A549 (cell line): ENCODE measurements around the gene CERS2.

Source experiments
- CHD4 ChIP-seq: fragments of 200-600 bp; sonication (generic); IDR thresholded peaks from 2 replicates; pipeline ENCODE4 v1.6.1; 2016; ENCODE audit warnings: antibody characterized with exemption, mild to moderate bottlenecking, borderline replicate concordance
- EP300 ChIP-seq, 2 experiments: fragments of >200 bp; sonication (Bioruptor Twin); formaldehyde crosslinking; IDR thresholded peaks; 2 replicates in 1 of 2; 3 replicates in 1 of 2; pipeline ENCODE4 v1.6.1; 2016 to 2017
- POLR2A ChIP-seq: IDR thresholded peaks from 2 replicates; pipeline ENCODE4 v1.6.1; 2012; ENCODE audit warnings: mild to moderate bottlenecking, low read length
- RCOR1 ChIP-seq: fragments of 150-350 bp; IDR thresholded peaks from 2 replicates; pipeline ENCODE4 v1.6.1; 2014; ENCODE audit warnings: antibody characterized with exemption, low read length, low read depth
- TF ChIP-seq, protein P1 (sequence below): fragments of >200 bp; sonication (Bioruptor Twin); formaldehyde crosslinking; IDR thresholded peaks from 3 replicates; pipeline ENCODE4 v1.5.1; 2016
- TF ChIP-seq, protein P2 (sequence below): fragments of 200-600 bp; sonication (generic); IDR thresholded peaks from 2 replicates; pipeline ENCODE4 v1.6.1; 2016; ENCODE audit warnings: antibody characterized with exemption, mild to moderate bottlenecking, moderate library complexity
- TF ChIP-seq, protein P3 (sequence below): fragments of 450-650 bp; IDR thresholded peaks from 2 replicates; pipeline ENCODE4 v1.6.1; 2014; ENCODE audit warnings: antibody characterized with exemption

DNA sequence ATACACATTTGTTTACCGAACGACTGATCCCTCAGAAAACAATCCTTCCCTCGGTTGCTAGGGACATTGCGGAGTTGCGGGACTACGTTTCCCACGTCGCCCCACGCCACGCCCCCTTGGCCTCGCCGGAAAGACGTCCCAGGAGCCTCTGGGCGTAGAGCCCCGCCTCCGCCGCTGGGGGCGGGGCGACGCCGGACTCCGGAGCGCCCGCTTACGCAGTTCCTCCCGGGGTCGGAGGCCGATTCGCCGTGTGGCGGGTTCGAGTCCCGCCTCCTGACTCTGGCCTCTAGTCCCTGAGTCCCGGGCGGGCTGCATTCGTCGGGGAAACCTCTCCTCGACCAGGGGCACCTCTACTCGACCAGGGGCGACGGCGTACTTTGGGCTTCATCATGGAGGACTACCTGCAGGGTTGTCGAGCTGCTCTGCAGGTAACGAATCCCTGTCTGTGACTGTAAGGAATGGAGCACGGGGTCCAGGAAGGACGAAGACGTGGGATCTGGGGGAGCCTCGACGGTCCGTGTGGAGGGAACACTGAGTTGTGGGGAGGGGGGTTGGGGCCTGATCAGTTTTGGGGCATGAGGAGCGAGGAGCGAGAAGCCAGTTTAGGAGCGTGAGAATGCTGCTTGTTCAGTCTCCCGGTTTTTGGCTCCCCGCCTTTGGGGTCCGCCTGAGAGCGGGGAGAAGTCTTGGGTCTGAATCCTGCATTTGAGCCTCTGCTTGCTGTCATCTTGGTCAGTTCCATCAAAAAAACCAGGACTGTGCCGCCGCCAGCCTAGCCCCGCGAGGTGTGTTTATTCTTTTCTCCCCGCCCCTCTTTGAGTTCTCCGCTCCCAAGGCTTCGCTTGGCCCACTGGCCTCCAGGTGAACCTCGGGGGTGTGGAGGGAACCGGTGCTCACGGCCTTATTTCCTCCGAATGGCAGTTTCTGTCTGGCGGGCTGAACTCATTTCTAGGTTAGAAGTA, 33.9 kb upstream of the CERS2 start, which contains the start of gene PRUNE1:
- TF ChIP-seq, protein P1, sequence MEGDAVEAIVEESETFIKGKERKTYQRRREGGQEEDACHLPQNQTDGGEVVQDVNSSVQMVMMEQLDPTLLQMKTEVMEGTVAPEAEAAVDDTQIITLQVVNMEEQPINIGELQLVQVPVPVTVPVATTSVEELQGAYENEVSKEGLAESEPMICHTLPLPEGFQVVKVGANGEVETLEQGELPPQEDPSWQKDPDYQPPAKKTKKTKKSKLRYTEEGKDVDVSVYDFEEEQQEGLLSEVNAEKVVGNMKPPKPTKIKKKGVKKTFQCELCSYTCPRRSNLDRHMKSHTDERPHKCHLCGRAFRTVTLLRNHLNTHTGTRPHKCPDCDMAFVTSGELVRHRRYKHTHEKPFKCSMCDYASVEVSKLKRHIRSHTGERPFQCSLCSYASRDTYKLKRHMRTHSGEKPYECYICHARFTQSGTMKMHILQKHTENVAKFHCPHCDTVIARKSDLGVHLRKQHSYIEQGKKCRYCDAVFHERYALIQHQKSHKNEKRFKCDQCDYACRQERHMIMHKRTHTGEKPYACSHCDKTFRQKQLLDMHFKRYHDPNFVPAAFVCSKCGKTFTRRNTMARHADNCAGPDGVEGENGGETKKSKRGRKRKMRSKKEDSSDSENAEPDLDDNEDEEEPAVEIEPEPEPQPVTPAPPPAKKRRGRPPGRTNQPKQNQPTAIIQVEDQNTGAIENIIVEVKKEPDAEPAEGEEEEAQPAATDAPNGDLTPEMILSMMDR = no peak
- TF ChIP-seq, protein P2, sequence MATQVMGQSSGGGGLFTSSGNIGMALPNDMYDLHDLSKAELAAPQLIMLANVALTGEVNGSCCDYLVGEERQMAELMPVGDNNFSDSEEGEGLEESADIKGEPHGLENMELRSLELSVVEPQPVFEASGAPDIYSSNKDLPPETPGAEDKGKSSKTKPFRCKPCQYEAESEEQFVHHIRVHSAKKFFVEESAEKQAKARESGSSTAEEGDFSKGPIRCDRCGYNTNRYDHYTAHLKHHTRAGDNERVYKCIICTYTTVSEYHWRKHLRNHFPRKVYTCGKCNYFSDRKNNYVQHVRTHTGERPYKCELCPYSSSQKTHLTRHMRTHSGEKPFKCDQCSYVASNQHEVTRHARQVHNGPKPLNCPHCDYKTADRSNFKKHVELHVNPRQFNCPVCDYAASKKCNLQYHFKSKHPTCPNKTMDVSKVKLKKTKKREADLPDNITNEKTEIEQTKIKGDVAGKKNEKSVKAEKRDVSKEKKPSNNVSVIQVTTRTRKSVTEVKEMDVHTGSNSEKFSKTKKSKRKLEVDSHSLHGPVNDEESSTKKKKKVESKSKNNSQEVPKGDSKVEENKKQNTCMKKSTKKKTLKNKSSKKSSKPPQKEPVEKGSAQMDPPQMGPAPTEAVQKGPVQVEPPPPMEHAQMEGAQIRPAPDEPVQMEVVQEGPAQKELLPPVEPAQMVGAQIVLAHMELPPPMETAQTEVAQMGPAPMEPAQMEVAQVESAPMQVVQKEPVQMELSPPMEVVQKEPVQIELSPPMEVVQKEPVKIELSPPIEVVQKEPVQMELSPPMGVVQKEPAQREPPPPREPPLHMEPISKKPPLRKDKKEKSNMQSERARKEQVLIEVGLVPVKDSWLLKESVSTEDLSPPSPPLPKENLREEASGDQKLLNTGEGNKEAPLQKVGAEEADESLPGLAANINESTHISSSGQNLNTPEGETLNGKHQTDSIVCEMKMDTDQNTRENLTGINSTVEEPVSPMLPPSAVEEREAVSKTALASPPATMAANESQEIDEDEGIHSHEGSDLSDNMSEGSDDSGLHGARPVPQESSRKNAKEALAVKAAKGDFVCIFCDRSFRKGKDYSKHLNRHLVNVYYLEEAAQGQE = no peak
- TF ChIP-seq RCOR1 (no peak), EP300 (IDR thresholded peaks at IDR 0.05) (no peak), POLR2A (0 out of 2 replicates have a peak, but pooled peaks have one; percentile 19), CHD4 (no peak)
- TF ChIP-seq, protein P3, sequence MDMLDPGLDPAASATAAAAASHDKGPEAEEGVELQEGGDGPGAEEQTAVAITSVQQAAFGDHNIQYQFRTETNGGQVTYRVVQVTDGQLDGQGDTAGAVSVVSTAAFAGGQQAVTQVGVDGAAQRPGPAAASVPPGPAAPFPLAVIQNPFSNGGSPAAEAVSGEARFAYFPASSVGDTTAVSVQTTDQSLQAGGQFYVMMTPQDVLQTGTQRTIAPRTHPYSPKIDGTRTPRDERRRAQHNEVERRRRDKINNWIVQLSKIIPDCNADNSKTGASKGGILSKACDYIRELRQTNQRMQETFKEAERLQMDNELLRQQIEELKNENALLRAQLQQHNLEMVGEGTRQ = no peak
